H1 (cell line): ENCODE measurements around the gene NDNF.

Source experiments
- CBX5 ChIP-seq: fragments of 300-800, 300-1000 bp; sonication (generic); IDR thresholded peaks from 2 replicates; pipeline ENCODE4 v1.7.1; 2016; ENCODE audit warnings: antibody characterized with exemption, low read length, low read depth
- RXRA ChIP-seq: IDR thresholded peaks from 2 replicates; pipeline ENCODE4 v1.6.1; 2011; ENCODE audit warnings: low read depth, mild to moderate bottlenecking, low read length, moderate library complexity; ENCODE audit not compliant: insufficient read depth
- SP2 ChIP-seq: IDR thresholded peaks from 2 replicates; pipeline ENCODE4 v1.6.1; 2012; ENCODE audit warnings: mild to moderate bottlenecking, low read length, inconsistent platforms

- no peak for TF ChIP-seq CBX5
- TF ChIP-seq SP2 = no peak
- no peak for TF ChIP-seq RXRA
These were observed 11.1 kb downstream of the NDNF start for GRCh38 chr4:121061215-121061614.
